Body of pancreas (tissue), 4 donors: ENCODE results near the gene KCNMB4. TPM values are rescaled to one million over a fixed set of nuclear protein-coding genes. Genes with fewer than 3 reads are reported as not detected.

ENCODE experiments used
- ATAC-seq: fragments of 150-250 bp; one replicate; pipeline ENCODE4 v1.9.1; 2016
- DNase-seq, 4 donors: peaks; one replicate each; pipeline ENCODE4 v3.0.0-alpha.2; 2019
- H3K27ac ChIP-seq, 4 donors: fragments of 200-600 bp; sonication (generic); 1 replicate in 3 of 4; 2 replicates in 1 of 4; pipeline versions ENCODE4 v1.5.1 to v1.6.1; 2016 to 2019; ENCODE audit warnings: mild to moderate bottlenecking in 1 of 4, mixed read lengths in 1 of 4, moderate library complexity in 1 of 4
- H3K27me3 ChIP-seq, 2 donors: fragments of 200-600 bp; sonication (generic); one replicate each; pipeline ENCODE4 v1.6.0; 2016; ENCODE audit warnings: mild to moderate bottlenecking in 1 of 2
- H3K36me3 ChIP-seq, 2 donors: fragments of 200-600 bp; sonication (generic); replicated peaks in 1 of 2; 2 replicates each; pipeline ENCODE4 v1.5.1; 2016; ENCODE audit warnings: low read depth in 2 of 2; ENCODE audit not compliant: insufficient read depth in 1 of 2
- H3K4me1 ChIP-seq: fragments of 200-600 bp; sonication (generic); one replicate; pipeline ENCODE4 v1.6.0; 2016
- H3K4me3 ChIP-seq, 2 donors: fragments of 200-600 bp; sonication (generic); 1 replicate in 1 of 2; 2 replicates in 1 of 2; pipeline ENCODE4 v1.5.1; 2016 to 2019
- H3K9me3 ChIP-seq, 3 donors: fragments of 200-600 bp; sonication (generic); 1 replicate in 2 of 3; 2 replicates in 1 of 3; pipeline ENCODE4 v1.5.1; 2016
- CTCF ChIP-seq, 7 experiments: fragments of 450-650 bp in 4 of 7; fragments of 200-600 bp in 3 of 7; sonication (generic) in 3 of 7; IDR thresholded peaks; one replicate each; pipeline ENCODE4 v1.5.1; 2016 to 2019; ENCODE audit warnings: antibody characterized with exemption in 7 of 7
- POLR2A ChIP-seq, 3 donors: fragments of 450-650 bp; IDR thresholded peaks; one replicate each; pipeline ENCODE4 v1.6.1; 2016; ENCODE audit warnings: antibody characterized with exemption in 3 of 3, mild to moderate bottlenecking in 2 of 3
- WGBS, 2 donors: methylation state at CpG; one replicate each; pipeline ENCODE4 v1.1.5; 2017; 5-methylcytosine and 5-hydroxymethylcytosine counted together
- intact Hi-C: fragments of 100-400 bp; cut with DNase I; formaldehyde crosslinking; loops from one replicate; pipeline ENCODE4 v1.15.1; 2023
- total RNA-seq, 2 donors: library from RNA; depleted of rRNA; stranded (reverse); fragments of >200 nt; gene quantifications; one replicate each; pipeline ENCODE4 v1.1.0, GENCODE V29; 2016

KCNMB4 gene
- total RNA-seq, 2 donors from 2014 or later: 0.33 to 1.6 TPM

GRCh38 chr12:70366581-70367257 is 629 bp downstream of the KCNMB4 start:
- intact Hi-C loops: no loop called here
- WGBS, 2 donors: 0 to 1% methylated on average over 13 to 69 of the region's 69 CpGs
- no peak overlapping the region for H3K27ac ChIP-seq

GRCh38 chr12:70367258-70368141 is 1.4 kb downstream of the KCNMB4 start:
- H3K36me3 ChIP-seq: no peaks in the 10 kb centered on the region
- peaks cover 0 to 3% (median 0%) of the 10 kb centered on the region in 3 donors for H3K9me3 ChIP-seq
- ATAC-seq (no peak), DNase-seq (no peak)
- 13% methylated on average over 13 to 21 of the region's 21 CpGs for WGBS, 2 donors
- peak overlapping the region in 1 of 2 donors; percentile 43 for H3K4me3 ChIP-seq
- peaks cover 0 to 11% of the 10 kb centered on the region in 2 donors for H3K27me3 ChIP-seq
- TF ChIP-seq CTCF (IDR thresholded peaks at IDR 0.05) (no peak), POLR2A (IDR thresholded peaks at IDR 0.05) (no peak)
- intact Hi-C loops: no loop called here
- H3K27ac ChIP-seq: no peak overlapping the region
- H3K4me1 ChIP-seq: peaks cover 24% of the 10 kb centered on the region

More at GRCh38 chr12:70366581-70367257, 629 bp downstream of the KCNMB4 start:
- ATAC-seq (peak; percentile 49), DNase-seq (peak; percentile 22 to 36 (median 27))
- Histone ChIP-seq H3K4me1 (peaks cover 24% of the 10 kb centered on the region), H3K4me3 (peak overlapping the region in 1 of 2 donors; percentile 43), H3K27me3 (peaks cover 0 to 11% of the 10 kb centered on the region in 2 donors), H3K9me3 (peaks cover 0 to 3% (median 0%) of the 10 kb centered on the region in 3 donors), H3K36me3 (no peaks in the 10 kb centered on the region)
- TF ChIP-seq POLR2A (IDR thresholded peaks at IDR 0.05) (no peak), CTCF (IDR thresholded peaks at IDR 0.05) (no peak)

GRCh38 chr12:70372881-70373280 is 6.8 kb downstream of the KCNMB4 start:
- DNase-seq (no peak), ATAC-seq (no peak)
- no peak overlapping the region for H3K4me3 ChIP-seq
- no peak overlapping the region for H3K27ac ChIP-seq
- 63 to 66% methylated on average over 3 of the region's 3 CpGs for WGBS, 2 donors
- TF ChIP-seq CTCF (IDR thresholded peaks at IDR 0.05) (no peak), POLR2A (IDR thresholded peaks at IDR 0.05) (no peak)
- no peaks in the 10 kb centered on the region for H3K36me3 ChIP-seq
- H3K9me3 ChIP-seq: no peaks in the 10 kb centered on the region
- no peaks in the 10 kb centered on the region for H3K27me3 ChIP-seq
- intact Hi-C loops: no loop called here
- H3K4me1 ChIP-seq: no peaks in the 10 kb centered on the region

GRCh38 chr12:70379846-70380245 is 13.8 kb downstream of the KCNMB4 start:
- TF ChIP-seq CTCF (IDR thresholded peaks at IDR 0.05) (no peak), POLR2A (IDR thresholded peaks at IDR 0.05) (no peak)
- WGBS, 2 donors: 64 to 73% methylated on average over 1 of the region's 1 CpG
- no peak overlapping the region for H3K4me3 ChIP-seq

More at GRCh38 chr12:70379846-70380245, 13.8 kb downstream of the KCNMB4 start:
- H3K27me3 ChIP-seq: no peaks in the 10 kb centered on the region
- intact Hi-C loops: no loop called here
- ATAC-seq (no peak), DNase-seq (no peak)
- no peak overlapping the region for H3K27ac ChIP-seq
- H3K36me3 ChIP-seq: no peaks in the 10 kb centered on the region
- H3K4me1 ChIP-seq: no peaks in the 10 kb centered on the region
- H3K9me3 ChIP-seq: peaks cover 0 to 6% (median 0%) of the 10 kb centered on the region in 3 donors
